Testis (tissue), 2 donors: ENCODE measurements around the gene KIF25.

Source experiments
- CTCF ChIP-seq, 3 experiments: fragments of 450-650 bp in 2 of 3; fragments of 200-600 bp in 1 of 3; sonication (generic) in 1 of 3; IDR thresholded peaks; one replicate each; pipeline ENCODE4 v1.5.1; 2016 to 2019; ENCODE audit warnings: antibody characterized with exemption in 3 of 3, mild to moderate bottlenecking in 2 of 3, moderate library complexity in 1 of 3
- POLR2A ChIP-seq: fragments of 450-650 bp; IDR thresholded peaks from one replicate; pipeline ENCODE4 v1.6.1; 2017; ENCODE audit warnings: antibody characterized with exemption, mild to moderate bottlenecking, moderate library complexity

- TF ChIP-seq CTCF (IDR thresholded peaks at IDR 0.05) (no peak), POLR2A (no peak)
Measured at GRCh38 chr6:168004945-168005344, 7.5 kb downstream of the KIF25 start.
